Measurements from ENCODE around the gene CYP2C18.
"Not testable (repeated sequence)": the region's sequence is repeated elsewhere in the genome, so short reads cannot be mapped to it uniquely, and the experiment has no call there.

CYP2C18 gene
- 0 to 0.55 (median 0) reads per million in 17 experiments for total RNA-seq

DNA sequence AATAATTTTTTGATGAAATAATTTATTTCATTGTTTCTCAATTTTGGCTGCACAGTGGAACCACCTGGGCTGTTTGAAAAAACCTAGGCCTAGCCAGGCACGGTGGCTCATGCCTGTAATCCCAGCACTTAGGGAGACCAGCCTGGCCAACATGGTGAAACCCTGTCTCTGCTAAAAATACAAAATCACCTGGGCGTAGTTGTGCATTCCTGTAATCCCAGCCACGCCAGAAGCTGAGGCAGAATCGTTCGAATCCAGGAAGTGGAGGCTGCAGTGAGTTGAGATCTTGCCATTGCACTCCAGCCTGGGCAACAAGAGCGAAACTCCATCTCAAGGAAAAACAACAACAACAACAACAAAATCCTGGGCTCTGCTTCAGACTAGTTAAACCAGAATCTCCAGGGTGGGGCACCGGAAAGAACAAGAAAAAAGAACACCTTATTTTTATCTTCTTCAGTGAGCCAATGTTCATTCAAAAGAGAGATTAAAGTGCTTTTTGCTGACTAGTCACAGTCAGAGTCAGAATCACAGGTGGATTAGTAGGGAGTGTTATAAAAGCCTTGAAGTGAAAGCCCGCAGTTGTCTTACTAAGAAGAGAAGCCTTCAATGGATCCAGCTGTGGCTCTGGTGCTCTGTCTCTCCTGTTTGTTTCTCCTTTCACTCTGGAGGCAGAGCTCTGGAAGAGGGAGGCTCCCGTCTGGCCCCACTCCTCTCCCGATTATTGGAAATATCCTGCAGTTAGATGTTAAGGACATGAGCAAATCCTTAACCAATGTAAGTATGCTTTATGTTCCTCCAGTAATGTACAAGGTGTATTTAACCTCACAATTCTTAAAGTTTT lies at the start of gene CYP2C18:
TSS of gene CYP2C18 (plus strand) at position 516 of the 841 bp plus-strand sequence. CDS start at position 607, 91 bp downstream.
- no peak for DNase-seq

GRCh38 chr10:94638097-94638496 lies 45.4 kb upstream of the CYP2C18 start:
- not testable (repeated sequence) for DNase-seq

DNA sequence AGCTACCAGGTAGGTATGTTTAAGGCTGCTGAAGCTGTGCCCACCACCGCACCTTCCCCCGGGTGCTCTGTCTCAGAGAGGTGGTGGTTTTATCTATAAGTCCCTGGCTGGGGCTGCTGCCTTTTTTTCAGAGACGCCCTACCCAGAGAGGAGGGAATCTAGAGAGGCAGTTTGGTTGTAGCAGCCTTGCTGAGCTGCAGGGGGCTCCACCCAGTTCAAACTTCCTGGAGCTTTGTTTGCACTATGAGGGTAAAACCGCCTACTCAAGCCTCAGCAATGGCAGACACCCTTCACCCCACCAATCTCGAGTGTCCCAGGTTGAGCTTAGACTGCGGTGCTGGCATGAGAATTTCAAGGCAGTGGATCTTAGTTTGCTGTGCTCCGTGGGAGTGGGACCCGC lies 43.6 kb upstream of the CYP2C18 start:
- DNase-seq = no peak

DNA sequence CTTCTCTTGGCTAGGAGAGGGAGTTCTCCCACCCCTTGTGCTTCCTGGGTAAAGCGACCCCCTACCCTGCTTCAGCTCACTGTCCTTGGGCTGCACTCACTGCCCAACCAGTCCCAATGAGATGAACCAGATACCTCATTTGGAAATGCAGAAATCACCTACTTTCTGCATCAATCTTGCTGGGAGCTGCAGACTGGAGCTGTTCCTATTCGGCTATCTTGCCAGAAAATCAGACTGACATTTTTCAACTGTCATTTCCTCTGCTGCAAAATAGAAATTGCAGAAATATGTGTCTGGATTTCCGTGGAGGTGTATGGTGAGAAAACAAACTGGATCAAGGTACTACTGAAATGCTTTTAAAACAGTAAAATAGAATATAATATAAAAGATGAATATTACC lies 43.0 kb upstream of the CYP2C18 start:
- DNase-seq = no peak

GRCh38 chr10:94641480-94641879 lies 42.0 kb upstream of the CYP2C18 start:
- DNase-seq = no peak

DNA sequence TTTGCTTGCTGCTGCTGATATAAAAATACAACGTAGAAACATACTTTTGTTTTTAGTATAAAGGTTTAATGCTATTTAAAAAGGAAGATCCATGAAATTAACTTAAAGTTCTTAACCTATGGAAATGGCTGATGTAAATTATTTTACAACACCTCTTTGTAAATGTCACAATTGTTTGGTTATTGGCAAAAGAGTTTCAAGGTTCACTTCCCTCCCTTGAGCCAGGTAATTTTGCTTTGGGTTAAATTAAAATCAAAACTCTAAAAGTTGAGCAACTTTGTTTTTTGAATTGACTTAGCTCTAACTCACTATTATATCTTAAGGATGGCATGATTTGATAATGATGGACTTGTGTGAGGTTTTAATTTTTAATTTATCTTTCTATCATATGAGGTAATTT lies 39.2 kb upstream of the CYP2C18 start:
- DNase-seq = no peak

- DNase-seq = no peak
Observed at GRCh38 chr10:94645285-94645684, 38.2 kb upstream of the CYP2C18 start.

DNA sequence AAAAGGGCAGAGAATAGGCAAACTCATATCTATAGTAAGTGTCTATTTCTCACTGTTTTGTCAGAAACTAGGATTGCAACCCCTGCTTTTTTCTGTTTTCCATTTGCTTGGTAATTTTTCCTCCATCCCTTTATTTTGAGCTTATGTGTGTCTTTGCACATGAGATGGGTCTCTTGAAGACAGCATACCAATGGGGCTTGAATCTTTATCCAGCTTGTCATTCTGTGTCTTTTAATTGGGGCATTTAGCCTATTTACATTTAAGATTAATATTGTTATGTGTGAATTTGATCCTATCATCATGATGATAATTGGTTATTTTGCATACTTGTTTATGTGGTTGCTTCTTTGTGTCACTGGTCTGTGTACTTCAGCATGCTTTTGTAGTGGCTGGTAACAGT lies 28.3 kb upstream of the CYP2C18 start:
- DNase-seq = not testable (repeated sequence)

GRCh38 chr10:94663061-94663460 lies 20.5 kb upstream of the CYP2C18 start:
- not testable (repeated sequence) for DNase-seq

DNA sequence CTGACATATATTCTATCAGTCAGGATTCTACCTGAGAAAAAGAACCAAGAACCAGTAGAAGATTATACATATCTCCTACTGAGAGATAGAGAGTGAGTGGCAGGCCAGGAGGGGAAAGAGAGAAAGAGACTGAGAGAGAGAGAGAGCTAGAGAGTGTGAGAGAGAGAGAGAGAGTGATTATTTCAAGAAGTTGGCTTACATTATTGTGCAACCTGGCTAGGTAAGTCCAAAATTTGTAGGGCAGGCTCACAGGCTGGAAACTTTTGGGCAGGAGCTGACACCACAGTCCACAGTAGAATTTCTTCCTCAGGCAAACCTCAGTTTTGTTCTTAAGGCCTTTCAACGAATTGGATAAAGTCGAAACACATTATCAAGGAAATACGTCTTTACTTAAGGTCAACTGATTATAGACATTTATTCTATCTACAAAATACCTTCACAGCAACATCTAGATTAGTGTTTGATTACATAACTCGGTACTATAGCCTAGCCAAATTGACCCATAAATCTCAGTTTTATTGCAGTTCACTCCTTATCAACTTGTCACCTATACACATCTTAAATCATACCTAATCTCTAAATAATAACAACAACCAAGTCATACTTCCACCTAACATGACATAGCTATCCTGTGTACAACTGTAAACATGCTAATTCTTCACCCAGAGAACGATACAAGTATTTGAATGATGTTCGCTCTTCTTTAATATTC lies 17.0 kb upstream of the CYP2C18 start:
- no peak for DNase-seq

DNA sequence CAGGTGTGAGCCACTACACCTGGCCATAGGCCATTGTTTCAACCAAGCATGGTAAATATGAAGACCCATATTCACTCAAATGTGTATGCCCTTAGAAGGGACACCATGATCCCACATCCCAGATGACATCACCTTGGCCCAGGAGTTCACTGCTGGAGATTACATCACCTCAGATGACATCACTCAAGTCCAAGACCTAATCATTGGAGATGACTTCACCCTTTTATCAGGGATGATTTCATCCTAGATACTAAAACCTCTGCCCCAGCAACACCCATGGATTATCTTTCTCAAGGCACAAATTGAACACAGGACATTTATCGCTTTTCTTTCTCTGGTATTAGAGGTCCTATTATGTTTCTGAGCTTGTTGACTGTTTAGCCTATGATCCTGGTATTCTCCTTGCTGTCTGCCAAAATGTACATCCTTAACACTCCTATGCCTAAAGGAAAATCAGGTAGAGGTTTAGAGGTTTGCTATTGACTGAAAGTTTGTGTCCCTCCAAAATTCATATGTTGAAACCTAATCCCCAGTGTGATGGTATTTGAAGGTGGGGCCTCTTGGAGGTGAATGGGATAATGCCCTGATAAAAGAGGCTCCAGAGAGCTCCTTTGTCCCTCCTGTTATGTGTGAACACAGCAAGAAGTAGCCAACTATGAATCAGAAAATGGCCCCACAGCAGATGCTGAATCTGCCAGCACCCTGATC lies 9.8 kb upstream of the CYP2C18 start:
- DNase-seq = no peak

GRCh38 chr10:94676496-94676895 lies 7.0 kb upstream of the CYP2C18 start:
- DNase-seq = no peak

- no peak for DNase-seq
Observed at GRCh38 chr10:94677691-94678090, 5.8 kb upstream of the CYP2C18 start.

DNA sequence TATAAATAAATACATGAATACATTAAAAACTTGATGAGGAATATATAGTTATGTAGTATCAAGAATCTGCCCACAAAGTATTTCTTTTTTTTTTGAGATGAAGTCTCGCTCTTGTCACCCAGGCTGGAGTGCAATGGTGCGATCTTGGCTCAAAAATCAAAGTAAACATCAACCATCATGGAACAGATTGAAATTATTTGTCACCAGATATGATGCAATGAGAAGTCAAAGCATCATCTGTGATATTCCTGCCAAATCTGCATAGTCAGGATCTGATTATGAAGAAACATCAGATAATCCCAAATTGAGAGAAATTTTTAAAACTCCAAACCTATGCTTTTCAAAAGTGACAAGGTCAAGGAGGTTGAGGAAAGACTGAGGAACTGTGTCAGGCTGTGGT lies 5.1 kb upstream of the CYP2C18 start:
- no peak for DNase-seq

DNA sequence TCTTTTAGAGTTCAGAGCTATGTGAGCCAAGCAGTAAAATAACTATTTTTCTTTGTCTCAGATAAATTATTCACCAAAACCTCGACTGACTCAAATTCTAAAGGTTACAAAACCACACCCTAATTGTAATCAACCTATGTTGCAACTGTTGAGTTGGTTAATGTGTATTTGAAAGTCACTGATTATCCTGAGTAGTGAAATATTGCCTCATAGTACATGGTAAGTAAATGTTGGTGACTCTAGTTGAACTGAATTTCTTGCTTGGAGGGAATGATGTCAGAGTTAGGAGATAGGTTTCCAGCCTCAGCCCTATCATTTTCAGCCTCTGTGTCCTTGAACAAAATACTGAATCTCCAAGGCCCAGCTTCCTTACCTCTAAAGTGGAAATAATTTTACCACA lies 3.0 kb upstream of the CYP2C18 start:
- DNase-seq = no peak

DNA sequence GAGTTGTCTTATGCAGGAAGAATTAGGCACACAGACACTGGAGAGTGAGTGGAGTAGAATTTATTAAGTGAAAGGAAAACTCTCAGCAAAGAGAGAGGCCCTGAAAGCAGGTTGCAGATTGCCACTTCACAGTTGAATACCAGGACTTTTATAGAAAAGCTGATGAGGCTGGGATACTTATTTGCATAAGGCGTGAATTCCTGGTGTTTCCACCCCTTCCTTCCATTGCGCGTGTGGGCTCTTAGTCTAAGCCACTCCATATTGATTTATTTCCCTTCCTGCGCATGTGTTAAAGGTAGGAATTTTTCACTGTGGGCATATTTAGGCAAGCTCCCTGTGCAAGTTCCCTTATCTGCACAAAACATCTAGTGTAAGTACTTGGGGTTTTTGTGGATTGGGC lies 893 bp upstream of the CYP2C18 start:
- DNase-seq = not testable (repeated sequence)

GRCh38 chr10:94687625-94688248 lies 4.2 kb downstream of the CYP2C18 start:
- no peak for DNase-seq

GRCh38 chr10:94706089-94706488 lies 22.6 kb downstream of the CYP2C18 start:
- no peak for DNase-seq

- DNase-seq = no peak
Observed at GRCh38 chr10:94710578-94710977, 27.0 kb downstream of the CYP2C18 start.

- DNase-seq = peak in 2 of 4 experiments; percentile 17 to 34
Observed at GRCh38 chr10:94725871-94726270, 42.3 kb downstream of the CYP2C18 start.

DNA sequence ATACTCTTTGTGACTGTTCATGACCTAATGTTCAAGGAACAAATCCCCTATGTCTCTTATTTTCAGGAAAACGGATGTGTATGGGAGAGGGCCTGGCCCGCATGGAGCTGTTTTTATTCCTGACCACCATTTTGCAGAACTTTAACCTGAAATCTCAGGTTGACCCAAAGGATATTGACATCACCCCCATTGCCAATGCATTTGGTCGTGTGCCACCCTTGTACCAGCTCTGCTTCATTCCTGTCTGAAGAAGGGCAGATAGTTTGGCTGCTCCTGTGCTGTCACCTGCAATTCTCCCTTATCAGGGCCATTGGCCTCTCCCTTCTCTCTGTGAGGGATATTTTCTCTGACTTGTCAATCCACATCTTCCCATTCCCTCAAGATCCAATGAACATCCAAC lies 51.7 kb downstream of the CYP2C18 start:
- DNase-seq = no peak

DNA sequence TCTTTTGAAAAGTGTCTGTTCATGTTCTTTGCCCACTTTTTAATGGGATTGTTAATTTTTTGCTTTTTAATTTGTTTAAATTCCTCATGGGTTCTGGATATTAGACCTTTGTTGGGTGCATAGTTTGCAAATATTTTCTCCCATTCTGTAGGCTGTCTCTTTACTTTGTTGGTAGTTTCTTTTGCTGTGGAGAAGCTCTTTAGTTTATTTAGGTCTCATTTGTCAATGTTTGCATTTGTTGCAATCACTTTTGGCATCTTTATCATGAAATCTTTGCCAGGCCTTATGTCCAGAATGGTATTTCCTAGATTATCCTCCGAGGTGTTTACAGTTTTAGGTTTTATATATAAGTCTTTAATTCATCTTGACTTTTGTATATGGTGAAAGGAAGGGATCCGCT lies 55.1 kb downstream of the CYP2C18 start:
- no peak for DNase-seq

GRCh38 chr10:94747137-94747536 lies 63.6 kb downstream of the CYP2C18 start:
- DNase-seq = no peak
